Body of pancreas (tissue), 4 donors: ENCODE data around the gene AK3. TPM values are rescaled to one million over a fixed set of nuclear protein-coding genes. Genes with fewer than 3 reads are reported as not detected.
A peak's percentile ranks its signal among the peaks of the same experiment; 100 is the strongest.
"Not testable (repeated sequence)": the region's sequence is repeated elsewhere in the genome, so short reads cannot be mapped to it uniquely, and the experiment has no call there.

Experiments used
- ATAC-seq: fragments of 150-250 bp; one replicate; pipeline ENCODE4 v1.9.1; 2016
- DNase-seq, 4 donors: peaks; one replicate each; pipeline ENCODE4 v3.0.0-alpha.2; 2019
- H3K27ac ChIP-seq, 4 donors: fragments of 200-600 bp; sonication (generic); 1 replicate in 3 of 4; 2 replicates in 1 of 4; pipeline versions ENCODE4 v1.5.1 to v1.6.1; 2016 to 2019; ENCODE audit warnings: mild to moderate bottlenecking in 1 of 4, mixed read lengths in 1 of 4, moderate library complexity in 1 of 4
- H3K27me3 ChIP-seq, 2 donors: fragments of 200-600 bp; sonication (generic); one replicate each; pipeline ENCODE4 v1.6.0; 2016; ENCODE audit warnings: mild to moderate bottlenecking in 1 of 2
- H3K36me3 ChIP-seq, 2 donors: fragments of 200-600 bp; sonication (generic); replicated peaks in 1 of 2; 2 replicates each; pipeline ENCODE4 v1.5.1; 2016; ENCODE audit warnings: low read depth in 2 of 2; ENCODE audit not compliant: insufficient read depth in 1 of 2
- H3K4me1 ChIP-seq: fragments of 200-600 bp; sonication (generic); one replicate; pipeline ENCODE4 v1.6.0; 2016
- H3K4me3 ChIP-seq, 2 donors: fragments of 200-600 bp; sonication (generic); 1 replicate in 1 of 2; 2 replicates in 1 of 2; pipeline ENCODE4 v1.5.1; 2016 to 2019
- H3K9me3 ChIP-seq, 3 donors: fragments of 200-600 bp; sonication (generic); 1 replicate in 2 of 3; 2 replicates in 1 of 3; pipeline ENCODE4 v1.5.1; 2016
- POLR2A ChIP-seq, 3 donors: fragments of 450-650 bp; IDR thresholded peaks; one replicate each; pipeline ENCODE4 v1.6.1; 2016; ENCODE audit warnings: antibody characterized with exemption in 3 of 3, mild to moderate bottlenecking in 2 of 3
- WGBS, 2 donors: methylation state at CpG; one replicate each; pipeline ENCODE4 v1.1.5; 2017; 5-methylcytosine and 5-hydroxymethylcytosine counted together
- intact Hi-C: fragments of 100-400 bp; cut with DNase I; formaldehyde crosslinking; loops from one replicate; pipeline ENCODE4 v1.15.1; 2023
- total RNA-seq, 2 donors: library from RNA; depleted of rRNA; stranded (reverse); fragments of >200 nt; gene quantifications; one replicate each; pipeline ENCODE4 v1.1.0, GENCODE V29; 2016
- TF ChIP-seq, protein P1 (sequence below), 7 experiments: fragments of 450-650 bp in 4 of 7; fragments of 200-600 bp in 3 of 7; sonication (generic) in 3 of 7; IDR thresholded peaks; one replicate each; pipeline ENCODE4 v1.5.1; 2016 to 2019; ENCODE audit warnings: antibody characterized with exemption in 7 of 7

Gene AK3
- 10 to 100 TPM; 46.4 to 47.5 TPM for total RNA-seq

- intact Hi-C loops: no loop called here
- ATAC-seq (peak; percentile 89), DNase-seq (peak; percentile 87 to 92 (median 90))
- peak within 1 kb of the TSS; percentile 60 to 61 for H3K4me3 ChIP-seq
- no peaks in the 10 kb centered on the region for H3K36me3 ChIP-seq
- 0 to 1% methylated on average over 1 to 26 of the region's 84 CpGs for WGBS, 2 donors
- peak within 1 kb of the TSS; percentile 86 to 97 (median 92) for H3K27ac ChIP-seq
- H3K4me1 ChIP-seq: peaks cover 31% of the 10 kb centered on the region
- no peaks in the 10 kb centered on the region for H3K9me3 ChIP-seq
- TF ChIP-seq, protein P1, sequence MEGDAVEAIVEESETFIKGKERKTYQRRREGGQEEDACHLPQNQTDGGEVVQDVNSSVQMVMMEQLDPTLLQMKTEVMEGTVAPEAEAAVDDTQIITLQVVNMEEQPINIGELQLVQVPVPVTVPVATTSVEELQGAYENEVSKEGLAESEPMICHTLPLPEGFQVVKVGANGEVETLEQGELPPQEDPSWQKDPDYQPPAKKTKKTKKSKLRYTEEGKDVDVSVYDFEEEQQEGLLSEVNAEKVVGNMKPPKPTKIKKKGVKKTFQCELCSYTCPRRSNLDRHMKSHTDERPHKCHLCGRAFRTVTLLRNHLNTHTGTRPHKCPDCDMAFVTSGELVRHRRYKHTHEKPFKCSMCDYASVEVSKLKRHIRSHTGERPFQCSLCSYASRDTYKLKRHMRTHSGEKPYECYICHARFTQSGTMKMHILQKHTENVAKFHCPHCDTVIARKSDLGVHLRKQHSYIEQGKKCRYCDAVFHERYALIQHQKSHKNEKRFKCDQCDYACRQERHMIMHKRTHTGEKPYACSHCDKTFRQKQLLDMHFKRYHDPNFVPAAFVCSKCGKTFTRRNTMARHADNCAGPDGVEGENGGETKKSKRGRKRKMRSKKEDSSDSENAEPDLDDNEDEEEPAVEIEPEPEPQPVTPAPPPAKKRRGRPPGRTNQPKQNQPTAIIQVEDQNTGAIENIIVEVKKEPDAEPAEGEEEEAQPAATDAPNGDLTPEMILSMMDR (IDR thresholded peaks at IDR 0.05): peak in 4 of 7 experiments; percentile 12 to 58 (median 44)
- TF ChIP-seq POLR2A (IDR thresholded peaks at IDR 0.05): peak; percentile 84 to 91 (median 90)
- H3K27me3 ChIP-seq: no peaks in the 10 kb centered on the region
Measured at GRCh38 chr9:4740638-4741364, at the start of gene AK3. TSS of gene AK3 (minus strand) at chr9:4741202. CDS start at chr9:4741087, 115 bp downstream.

DNA sequence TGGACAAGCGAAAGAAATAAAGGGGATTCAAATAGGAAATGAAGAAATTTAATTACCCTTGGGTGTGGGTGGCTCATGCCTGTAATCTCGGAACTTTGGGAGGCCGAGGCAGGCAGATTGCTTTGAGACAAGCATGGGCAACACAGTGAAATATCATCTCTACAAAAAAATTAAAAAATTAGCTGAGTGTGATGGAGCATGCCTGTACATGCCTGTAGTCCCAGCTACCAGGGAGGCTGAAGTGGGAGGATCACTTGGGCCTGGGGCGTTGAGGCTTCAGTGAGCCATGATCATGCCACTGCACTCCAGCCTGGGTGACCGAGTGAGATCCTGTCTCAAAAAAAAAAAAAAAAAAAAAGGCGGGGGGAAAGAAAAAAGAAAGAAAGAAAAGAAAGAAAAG is 47.7 kb upstream of the AK3 start:
- H3K4me1 ChIP-seq: peaks cover 8% of the 10 kb centered on the region
- ATAC-seq: no peak
- intact Hi-C loops: no loop called here
- no peaks in the 10 kb centered on the region for H3K27me3 ChIP-seq
- H3K27ac ChIP-seq: no peak overlapping the region
- no peaks in the 10 kb centered on the region for H3K9me3 ChIP-seq
- H3K4me3 ChIP-seq: no peak overlapping the region
- 82 to 90% methylated on average over 6 of the region's 6 CpGs for WGBS, 2 donors
- DNase-seq: no peak
- H3K36me3 ChIP-seq: no peaks in the 10 kb centered on the region
- TF ChIP-seq, protein P1 (IDR thresholded peaks at IDR 0.05): no peak
- TF ChIP-seq POLR2A (IDR thresholded peaks at IDR 0.05): no peak

DNA sequence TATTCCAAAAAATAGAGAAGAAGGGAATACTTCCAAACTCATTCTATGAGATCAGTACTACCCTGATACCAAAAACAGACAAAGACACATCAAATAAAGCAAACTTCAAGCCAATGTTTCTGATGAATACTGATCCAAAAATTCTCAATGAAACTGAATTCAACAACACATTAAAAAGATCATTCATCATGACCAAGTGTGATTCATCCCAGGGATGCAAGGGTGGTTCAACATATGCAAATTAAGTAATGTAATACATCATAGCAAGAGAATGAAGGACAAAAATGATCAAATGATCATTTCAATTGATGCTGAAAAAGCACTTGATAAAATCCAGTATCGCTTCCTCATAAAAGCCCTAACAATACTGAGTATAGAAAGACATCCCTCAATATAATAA is 46.9 kb upstream of the AK3 start:
- H3K9me3 ChIP-seq: no peaks in the 10 kb centered on the region
- DNase-seq (no peak), ATAC-seq (no peak)
- no peak for TF ChIP-seq POLR2A (IDR thresholded peaks at IDR 0.05)
- TF ChIP-seq, protein P1 (IDR thresholded peaks at IDR 0.05): no peak
- H3K36me3 ChIP-seq: no peaks in the 10 kb centered on the region
- H3K27me3 ChIP-seq: no peaks in the 10 kb centered on the region
- WGBS, 2 donors: 95 to 96% methylated on average over 1 of the region's 1 CpG
- intact Hi-C loops: no loop called here
- peaks cover 6% of the 10 kb centered on the region for H3K4me1 ChIP-seq
- H3K4me3 ChIP-seq: no peak overlapping the region
- H3K27ac ChIP-seq: no peak overlapping the region

DNA sequence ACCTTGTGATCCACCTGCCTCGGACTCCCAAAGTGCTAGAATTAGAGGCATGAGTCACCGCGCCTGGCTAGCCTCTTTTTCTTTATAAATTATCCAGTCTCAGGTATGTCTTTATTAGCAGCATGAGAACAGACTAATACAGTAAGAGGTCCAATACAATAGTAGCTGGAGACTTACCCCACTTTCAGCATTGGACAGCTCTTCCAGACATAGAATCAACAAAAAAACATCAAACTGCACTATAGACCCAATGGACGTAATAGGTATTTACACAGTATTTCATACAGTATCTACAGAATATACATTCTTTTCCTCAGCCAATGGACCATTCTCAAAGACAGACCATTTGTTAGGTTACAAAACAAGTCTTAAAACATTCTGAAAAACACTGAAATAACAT is 45.6 kb upstream of the AK3 start:
- DNase-seq: no peak
- no peak overlapping the region for H3K4me3 ChIP-seq
- intact Hi-C loops: no loop called here
- no peaks in the 10 kb centered on the region for H3K9me3 ChIP-seq
- no peak for ATAC-seq
- H3K27me3 ChIP-seq: no peaks in the 10 kb centered on the region
- 92 to 95% methylated on average over 4 of the region's 4 CpGs for WGBS, 2 donors
- no peaks in the 10 kb centered on the region for H3K4me1 ChIP-seq
- TF ChIP-seq POLR2A (IDR thresholded peaks at IDR 0.05): no peak
- TF ChIP-seq, protein P1 (IDR thresholded peaks at IDR 0.05): no peak
- no peaks in the 10 kb centered on the region for H3K36me3 ChIP-seq
- no peak overlapping the region for H3K27ac ChIP-seq

GRCh38 chr9:4784403-4784802 is 43.4 kb upstream of the AK3 start:
- Histone ChIP-seq H3K27ac (no peak overlapping the region), H3K36me3 (no peaks in the 10 kb centered on the region), H3K4me3 (no peak overlapping the region), H3K4me1 (no peaks in the 10 kb centered on the region), H3K27me3 (no peaks in the 10 kb centered on the region), H3K9me3 (no peaks in the 10 kb centered on the region)
- 53 to 73% methylated on average over 2 of the region's 2 CpGs for WGBS, 2 donors
- ATAC-seq (no peak), DNase-seq (no peak)
- TF ChIP-seq POLR2A (IDR thresholded peaks at IDR 0.05): no peak
- TF ChIP-seq, protein P1 (IDR thresholded peaks at IDR 0.05): no peak
- intact Hi-C loops: no loop called here

- H3K9me3 ChIP-seq, H3K27me3 ChIP-seq, intact Hi-C loops, DNase-seq, ATAC-seq, H3K4me1 ChIP-seq, H3K36me3 ChIP-seq, H3K4me3 ChIP-seq, H3K27ac ChIP-seq: not testable (repeated sequence)
- 74 to 80% methylated on average over 2 to 4 of the region's 4 CpGs for WGBS, 2 donors
Measured at GRCh38 chr9:4783191-4783590, 42.2 kb upstream of the AK3 start.
